Motor neuron (in vitro differentiated cells): Measurements from ENCODE around the gene CFAP119. TPM values are rescaled to one million over a fixed set of nuclear protein-coding genes. Genes with fewer than 3 reads are reported as not detected.

ENCODE experiments used
- ATAC-seq, 8 experiments: fragments of 200-7000 bp; cut with Tn5 transposase; replicated peaks in 6 of 8; 2 replicates each; pipeline ENCODE4 v1.8.0; 2021; ENCODE audit warnings: mild to moderate bottlenecking in 8 of 8, moderate library complexity in 8 of 8
- H3K27ac ChIP-seq, 2 donors: fragments of 250-450 bp; sonication (Bioruptor Pico); 2 replicates each; pipeline ENCODE4 v1.9.0; 2021; ENCODE audit warnings: antibody characterized with exemption in 2 of 2, mild to moderate bottlenecking in 2 of 2, moderate library complexity in 1 of 2
- H3K4me1 ChIP-seq, 2 donors: fragments of 250-450 bp; sonication (Bioruptor Pico); replicated peaks in 1 of 2; 2 replicates each; pipeline ENCODE4 v1.6.1; 2021; ENCODE audit warnings: antibody characterized with exemption in 2 of 2, mild to moderate bottlenecking in 2 of 2, moderate library complexity in 1 of 2
- H3K4me3 ChIP-seq, 5 donors: fragments of 250-450 bp; sonication (Bioruptor Pico); 2 replicates each; pipeline ENCODE4 v1.9.0; 2021; ENCODE audit warnings: antibody characterized with exemption in 5 of 5, mild to moderate bottlenecking in 5 of 5, moderate library complexity in 4 of 5
- WGBS, 10 experiments: fragments of 450-650 bp; shearing (Covaris generic); methylation state at CpG; one replicate each; pipeline ENCODE4 v1.0.0; 2022; 5-methylcytosine and 5-hydroxymethylcytosine counted together
- in situ Hi-C, 9 experiments: fragments of 400-800 bp; cut with MboI; loops; one replicate each; pipeline ENCODE4 v1.15.0; 2021; ENCODE audit warnings: low sequenced_read_pairs in 9 of 9, low pct_unique_long_range_greater_than_20kb in 2 of 9; ENCODE audit not compliant: unreplicated experiment in 9 of 9
- total RNA-seq, 8 experiments: library from RNA; unstranded; fragments of 300-600 nt; gene quantifications; 2 replicates each; pipeline versions ENCODE4 v1.2.3 to v1.2.4, GENCODE V29; 2022

Gene CFAP119
- total RNA-seq, 8 experiments from 2014 or later, result 4.5 to 24.1 (median 11.4) TPM

- WGBS, 10 experiments, result 7 to 100% (median 80%) methylated on average over 1 to 8 of the region's 8 CpGs; no CpG with 5 or more reads in 1 of the 10 experiments
- ATAC-seq, result peak; percentile 45 to 97 (median 67)
- Histone ChIP-seq H3K4me1 (no peaks in the 10 kb centered on the region), H3K4me3 (no peak overlapping the region), H3K27ac (no peak overlapping the region)
- in situ Hi-C loops, result no loop called here
Observed at GRCh38 chr16:30740364-30741251, 21.3 kb downstream of the CFAP119 start.

GRCh38 chr16:30738984-30739951 lies 22.6 kb downstream of the CFAP119 start:
- no peak overlapping the region for H3K27ac ChIP-seq
- H3K4me1 ChIP-seq, result no peaks in the 10 kb centered on the region
- in situ Hi-C loops, result no loop called here
- peak in 1 of 8 experiments; percentile 22 for ATAC-seq
- WGBS, 10 experiments, result 75 to 100% (median 93%) methylated on average over 1 to 10 of the region's 37 CpGs; no CpG with 5 or more reads in 3 of the 10 experiments
- no peak overlapping the region for H3K4me3 ChIP-seq

GRCh38 chr16:30737794-30738648 lies 23.8 kb downstream of the CFAP119 start:
- no peaks in the 10 kb centered on the region for H3K4me1 ChIP-seq
- no peak overlapping the region for H3K4me3 ChIP-seq
- 20 to 100% (median 96%) methylated on average over 1 to 10 of the region's 25 CpGs; no CpG with 5 or more reads in 5 of the 10 experiments for WGBS, 10 experiments
- peak in 3 of 8 experiments; percentile 9 to 26 (median 17) for ATAC-seq
- H3K27ac ChIP-seq, result no peak overlapping the region
- in situ Hi-C loops, result no loop called here

- in situ Hi-C loops, result no loop called here
- 88 to 100% (median 93%) methylated on average over 1 to 8 of the region's 17 CpGs; no CpG with 5 or more reads in 6 of the 10 experiments for WGBS, 10 experiments
- no peak overlapping the region for H3K27ac ChIP-seq
- H3K4me3 ChIP-seq, result no peak overlapping the region
- H3K4me1 ChIP-seq, result no peaks in the 10 kb centered on the region
- peak in 1 of 8 experiments; percentile 20 for ATAC-seq
Observed at GRCh38 chr16:30736995-30737793, 24.7 kb downstream of the CFAP119 start.

- 83 to 100% (median 100%) methylated on average over 1 to 3 of the region's 3 CpGs; no CpG with 5 or more reads in 1 of the 10 experiments for WGBS, 10 experiments
- no peak for ATAC-seq
- in situ Hi-C loops, result no loop called here
Observed at GRCh38 chr16:30731411-30731810, 30.5 kb downstream of the CFAP119 start.

GRCh38 chr16:30728899-30729672 lies 32.8 kb downstream of the CFAP119 start:
- H3K4me3 ChIP-seq, result no peak overlapping the region
- peak in 4 of 8 experiments; percentile 21 to 43 (median 26) for ATAC-seq
- in situ Hi-C loops, result no loop called here
- H3K4me1 ChIP-seq, result no peaks in the 10 kb centered on the region
- H3K27ac ChIP-seq, result no peak overlapping the region
- WGBS, 10 experiments, result 40 to 98% (median 87%) methylated on average over 1 to 11 of the region's 17 CpGs

More at GRCh38 chr16:30731411-30731810, 30.5 kb downstream of the CFAP119 start:
- Histone ChIP-seq H3K4me1 (no peaks in the 10 kb centered on the region), H3K27ac (no peak overlapping the region), H3K4me3 (no peak overlapping the region)

- ATAC-seq, result peak in 2 of 8 experiments; percentile 47 to 48
- 56 to 100% (median 82%) methylated on average over 2 to 6 of the region's 6 CpGs; no CpG with 5 or more reads in 2 of the 10 experiments for WGBS, 10 experiments
- H3K27ac ChIP-seq, result no peak overlapping the region
- H3K4me1 ChIP-seq, result no peaks in the 10 kb centered on the region
- no peak overlapping the region for H3K4me3 ChIP-seq
- in situ Hi-C loops, result no loop called here
Observed at GRCh38 chr16:30728321-30728720, 33.5 kb downstream of the CFAP119 start.

GRCh38 chr16:30725418-30725792 lies 36.5 kb downstream of the CFAP119 start:
- Histone ChIP-seq H3K27ac (no peak overlapping the region), H3K4me1 (no peaks in the 10 kb centered on the region), H3K4me3 (no peak overlapping the region)
- WGBS, 10 experiments, result 80 to 100% (median 100%) methylated on average over 1 to 3 of the region's 3 CpGs; no CpG with 5 or more reads in 2 of the 10 experiments
- in situ Hi-C loops, result no loop called here
- no peak for ATAC-seq

GRCh38 chr16:30724641-30725417 lies 37.0 kb downstream of the CFAP119 start:
- H3K4me3 ChIP-seq, result no peak overlapping the region
- 83 to 100% (median 92%) methylated on average over 2 to 11 of the region's 23 CpGs; no CpG with 5 or more reads in 1 of the 10 experiments for WGBS, 10 experiments
- H3K27ac ChIP-seq, result no peak overlapping the region
- in situ Hi-C loops, result no loop called here
- no peaks in the 10 kb centered on the region for H3K4me1 ChIP-seq
- ATAC-seq, result peak in 3 of 8 experiments; percentile 7 to 22 (median 18)

- 80 to 100% (median 100%) methylated on average over 1 to 10 of the region's 12 CpGs; no CpG with 5 or more reads in 3 of the 10 experiments for WGBS, 10 experiments
- H3K27ac ChIP-seq, result no peak overlapping the region
- in situ Hi-C loops, result no loop called here
- no peak for ATAC-seq
- no peak overlapping the region for H3K4me3 ChIP-seq
- no peaks in the 10 kb centered on the region for H3K4me1 ChIP-seq
Observed at GRCh38 chr16:30723725-30724355, 38.0 kb downstream of the CFAP119 start.
